ENCODE data around the gene MEGF9.

MEGF9 gene

GRCh38 chr9:120711841-120712538, 2.3 kb downstream of the MEGF9 start:
- TF ChIP-seq ZFX (IDR thresholded peaks at IDR 0.05) (no peak), CTCF (conservative IDR thresholded peaks at IDR 0.05) (no peak)
- no peak overlapping the region for H3K27ac ChIP-seq

GRCh38 chr9:120711354-120711753, 2.9 kb downstream of the MEGF9 start:
- TF ChIP-seq CTCF (conservative IDR thresholded peaks at IDR 0.05) (no peak), ZFX (IDR thresholded peaks at IDR 0.05) (no peak)
- no peak overlapping the region for H3K27ac ChIP-seq

GRCh38 chr9:120710110-120710981, 3.9 kb downstream of the MEGF9 start:
- peak overlapping the region; percentile 51 for H3K27ac ChIP-seq
- TF ChIP-seq ZFX (IDR thresholded peaks at IDR 0.05) (no peak), CTCF (conservative IDR thresholded peaks at IDR 0.05) (no peak)

- TF ChIP-seq ZFX (IDR thresholded peaks at IDR 0.05), result no peak
- TF ChIP-seq CTCF (conservative IDR thresholded peaks at IDR 0.05), result no peak
- H3K27ac ChIP-seq, result no peak overlapping the region
Observed at GRCh38 chr9:120708526-120709224, 5.6 kb downstream of the MEGF9 start.

GRCh38 chr9:120707170-120707569, 7.1 kb downstream of the MEGF9 start:
- TF ChIP-seq ZFX (IDR thresholded peaks at IDR 0.05) (no peak), CTCF (conservative IDR thresholded peaks at IDR 0.05) (no peak)

GRCh38 chr9:120705174-120705573, 9.1 kb downstream of the MEGF9 start:
- TF ChIP-seq CTCF (conservative IDR thresholded peaks at IDR 0.05), result no peak
- TF ChIP-seq ZFX (IDR thresholded peaks at IDR 0.05), result no peak
- no peak overlapping the region for H3K27ac ChIP-seq

More at GRCh38 chr9:120707170-120707569, 7.1 kb downstream of the MEGF9 start:
- no peak overlapping the region for H3K27ac ChIP-seq

All from C4-2B (cell line).